Gastroesophageal sphincter (tissue), 4 donors: ENCODE data around the gene PDIA4. TPM values are rescaled to one million over a fixed set of nuclear protein-coding genes. Genes with fewer than 3 reads are reported as not detected.

Experiments
- ATAC-seq: fragments of 150-250 bp; one replicate; pipeline ENCODE4 v1.9.1; 2016; ENCODE audit warnings: mild to moderate bottlenecking, moderate library complexity
- H3K27ac ChIP-seq, 4 donors: fragments of 200-600 bp; sonication (generic) in 3 of 4; 1 replicate in 3 of 4; 2 replicates in 1 of 4; pipeline ENCODE4 v1.5.1; 2016 to 2019
- H3K27me3 ChIP-seq: fragments of 200-600 bp; sonication (generic); one replicate; pipeline ENCODE4 v1.5.1; 2019
- H3K36me3 ChIP-seq, 2 donors: fragments of 200-600 bp; sonication (generic); one replicate each; pipeline ENCODE4 v1.5.1; 2019; ENCODE audit warnings: control low read depth in 1 of 2
- H3K4me1 ChIP-seq, 3 donors: fragments of 200-600 bp; sonication (generic); 1 replicate in 2 of 3; 2 replicates in 1 of 3; pipeline ENCODE4 v1.5.1; 2016 to 2019; ENCODE audit warnings: control low read depth in 2 of 3
- H3K4me3 ChIP-seq, 2 donors: fragments of 200-600 bp; sonication (generic); one replicate each; pipeline ENCODE4 v1.5.1; 2019; ENCODE audit warnings: mild to moderate bottlenecking in 1 of 2, moderate library complexity in 1 of 2
- H3K9me3 ChIP-seq, 3 donors: fragments of 200-600 bp; sonication (generic); one replicate each; pipeline ENCODE4 v1.5.1; 2017 to 2019; ENCODE audit warnings: control low read depth in 2 of 3
- EP300 ChIP-seq: sonication (generic); formaldehyde crosslinking; IDR thresholded peaks from one replicate; pipeline ENCODE4 v1.6.1; 2017; ENCODE audit warnings: antibody characterized with exemption, mild to moderate bottlenecking
- POLR2A ChIP-seq, 2 donors: fragments of 450-650 bp; IDR thresholded peaks; one replicate each; pipeline ENCODE4 v1.6.1; 2017; ENCODE audit warnings: antibody characterized with exemption in 2 of 2, mild to moderate bottlenecking in 2 of 2, moderate library complexity in 1 of 2
- POLR2AphosphoS5 ChIP-seq: sonication (generic); formaldehyde crosslinking; IDR thresholded peaks from one replicate; pipeline ENCODE4 v1.6.1; 2017; ENCODE audit warnings: antibody characterized with exemption
- WGBS, 2 donors: methylation state at CpG; one replicate each; pipeline ENCODE4 v1.1.5; 2018; ENCODE audit warnings: low coverage in 1 of 2; 5-methylcytosine and 5-hydroxymethylcytosine counted together
- total RNA-seq, 4 donors: library from RNA; depleted of rRNA; stranded (reverse); fragments of >200 nt; gene quantifications; one replicate each; pipeline ENCODE4 v1.1.0, GENCODE V29; 2016
- TF ChIP-seq, protein P1 (sequence below), 4 experiments: fragments of 200-600 bp in 2 of 4; fragments of 450-650 bp in 2 of 4; sonication (generic) in 1 of 4; IDR thresholded peaks; one replicate each; pipeline ENCODE4 v1.5.1; 2017 to 2019; ENCODE audit warnings: antibody characterized with exemption in 4 of 4, mild to moderate bottlenecking in 2 of 4, moderate library complexity in 2 of 4

PDIA4 gene
- total RNA-seq, 4 donors from 2014 or later = 25.4 to 81.0 (median 46.5) TPM

DNA sequence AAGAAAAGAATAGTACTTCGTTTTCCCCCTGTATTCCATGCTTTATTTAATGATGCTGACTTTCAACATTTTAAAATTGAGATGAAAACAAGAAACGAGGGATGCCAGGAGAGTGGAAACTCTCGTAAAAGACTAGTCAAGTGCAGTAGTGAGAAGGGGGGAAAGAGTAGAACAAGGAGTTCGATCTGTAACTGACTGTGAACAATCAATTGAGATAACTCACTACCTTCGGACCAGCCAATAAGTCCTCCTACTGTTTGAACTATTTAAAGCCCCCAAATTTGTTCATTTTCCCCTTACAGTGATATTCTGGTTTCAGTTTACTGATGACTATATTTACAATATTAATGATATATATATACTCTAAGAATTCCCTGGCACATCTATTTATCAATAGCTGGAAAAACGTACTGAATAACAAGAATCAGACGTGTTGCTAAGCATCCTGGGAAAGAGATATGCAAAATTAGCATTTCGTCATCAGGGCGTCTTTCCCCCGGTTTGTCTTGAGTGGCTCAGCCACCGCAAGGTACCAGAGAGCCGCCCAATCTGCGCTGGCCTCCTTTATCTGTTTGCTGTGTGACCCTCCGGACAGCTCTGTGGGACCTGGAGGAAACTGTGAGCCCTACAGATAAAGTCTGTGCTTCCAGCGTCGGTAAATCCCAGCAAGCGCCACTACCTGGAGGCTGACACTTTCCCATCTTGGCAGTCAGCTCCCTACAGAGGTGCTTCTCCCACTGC lies 41.1 kb downstream of the PDIA4 start:
- peak overlapping the region; percentile 69 to 98 for H3K4me3 ChIP-seq
- no peaks in the 10 kb centered on the region for H3K9me3 ChIP-seq
- no peaks in the 10 kb centered on the region for H3K36me3 ChIP-seq
- H3K27ac ChIP-seq = peak overlapping the region; percentile 85 to 90 (median 88)
- H3K27me3 ChIP-seq = no peaks in the 10 kb centered on the region
- 1 to 2% methylated on average over 10 to 14 of the region's 17 CpGs for WGBS, 2 donors
- TF ChIP-seq, protein P1, sequence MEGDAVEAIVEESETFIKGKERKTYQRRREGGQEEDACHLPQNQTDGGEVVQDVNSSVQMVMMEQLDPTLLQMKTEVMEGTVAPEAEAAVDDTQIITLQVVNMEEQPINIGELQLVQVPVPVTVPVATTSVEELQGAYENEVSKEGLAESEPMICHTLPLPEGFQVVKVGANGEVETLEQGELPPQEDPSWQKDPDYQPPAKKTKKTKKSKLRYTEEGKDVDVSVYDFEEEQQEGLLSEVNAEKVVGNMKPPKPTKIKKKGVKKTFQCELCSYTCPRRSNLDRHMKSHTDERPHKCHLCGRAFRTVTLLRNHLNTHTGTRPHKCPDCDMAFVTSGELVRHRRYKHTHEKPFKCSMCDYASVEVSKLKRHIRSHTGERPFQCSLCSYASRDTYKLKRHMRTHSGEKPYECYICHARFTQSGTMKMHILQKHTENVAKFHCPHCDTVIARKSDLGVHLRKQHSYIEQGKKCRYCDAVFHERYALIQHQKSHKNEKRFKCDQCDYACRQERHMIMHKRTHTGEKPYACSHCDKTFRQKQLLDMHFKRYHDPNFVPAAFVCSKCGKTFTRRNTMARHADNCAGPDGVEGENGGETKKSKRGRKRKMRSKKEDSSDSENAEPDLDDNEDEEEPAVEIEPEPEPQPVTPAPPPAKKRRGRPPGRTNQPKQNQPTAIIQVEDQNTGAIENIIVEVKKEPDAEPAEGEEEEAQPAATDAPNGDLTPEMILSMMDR (IDR thresholded peaks at IDR 0.05) = no peak
- TF ChIP-seq EP300 = no peak
- peak; percentile 2 for TF ChIP-seq POLR2AphosphoS5
- peaks cover 4 to 52% (median 11%) of the 10 kb centered on the region in 3 donors for H3K4me1 ChIP-seq
- peak; percentile 94 for ATAC-seq

DNA sequence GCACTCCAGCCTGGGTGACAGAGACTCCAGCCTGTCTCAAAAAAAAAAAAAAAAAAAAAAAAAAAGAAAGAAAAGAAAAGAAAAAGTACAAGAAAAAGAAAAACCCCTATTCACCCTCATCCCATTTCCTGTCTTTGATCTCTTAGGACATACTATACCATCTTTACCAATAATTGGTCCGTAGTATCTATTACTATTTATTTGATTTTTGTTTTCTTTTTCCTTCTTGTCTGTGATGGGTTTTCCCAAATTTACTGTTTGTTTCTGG lies 41.6 kb downstream of the PDIA4 start:
- H3K36me3 ChIP-seq = no peaks in the 10 kb centered on the region
- ATAC-seq = no peak
- peak overlapping the region; percentile 85 to 90 (median 88) for H3K27ac ChIP-seq
- no peaks in the 10 kb centered on the region for H3K27me3 ChIP-seq
- no peak for TF ChIP-seq EP300
- TF ChIP-seq, protein P1 (IDR thresholded peaks at IDR 0.05) = no peak
- no peak for TF ChIP-seq POLR2AphosphoS5
- no peak for TF ChIP-seq POLR2A (IDR thresholded peaks at IDR 0.05)
- H3K4me1 ChIP-seq = peaks cover 4 to 52% (median 11%) of the 10 kb centered on the region in 3 donors
- no peaks in the 10 kb centered on the region for H3K9me3 ChIP-seq
- 18 to 38% methylated on average over 1 of the region's 1 CpG for WGBS, 2 donors
- H3K4me3 ChIP-seq = peak overlapping the region in 1 of 2 donors; percentile 69

DNA sequence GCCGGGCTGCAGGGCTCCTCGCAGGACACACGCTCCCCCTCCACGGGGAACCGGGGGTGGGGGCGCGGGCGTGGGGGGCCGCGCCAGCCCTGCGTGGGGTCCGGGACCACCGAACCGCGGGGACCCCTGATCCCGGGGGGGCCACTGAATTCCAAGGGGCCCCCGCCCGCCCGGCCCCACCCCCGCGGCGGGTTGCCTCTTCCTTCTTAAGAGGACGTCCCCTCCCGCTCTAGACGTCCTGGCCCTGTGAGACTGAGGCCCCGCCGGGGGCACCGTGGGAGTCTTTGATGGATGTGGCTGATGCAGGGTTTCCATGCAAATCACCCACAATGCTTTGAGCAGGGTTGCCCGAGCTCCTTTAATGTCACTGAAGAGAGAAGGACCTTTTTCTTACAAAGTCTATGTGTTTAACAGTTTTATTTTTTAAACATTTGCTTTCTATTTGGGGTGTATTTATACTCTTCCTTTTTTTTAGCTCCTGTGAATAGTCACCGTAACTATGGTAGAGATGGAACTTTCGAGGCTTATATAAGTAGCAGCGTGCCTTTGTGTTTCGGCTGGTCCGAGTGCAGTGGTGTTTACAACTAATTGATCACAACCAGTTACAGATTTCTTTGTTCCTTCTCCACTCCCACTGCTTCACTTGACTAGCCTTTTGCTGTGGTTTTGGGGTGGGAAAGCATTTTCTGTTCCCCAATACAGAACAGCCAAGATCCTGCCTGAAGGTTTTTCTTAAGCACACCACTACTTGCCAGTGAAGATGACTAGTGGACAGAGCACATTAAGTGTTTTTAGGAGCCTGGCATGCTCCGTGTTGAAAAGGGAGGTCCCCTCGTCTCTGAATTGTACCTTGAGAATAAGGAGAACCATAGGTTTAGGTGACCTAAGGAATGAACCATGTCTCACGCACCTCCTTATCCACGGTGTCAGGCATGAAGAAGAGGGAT lies 44.8 kb downstream of the PDIA4 start:
- WGBS, 2 donors = 0% methylated on average over 10 to 12 of the region's 38 CpGs
- H3K27me3 ChIP-seq = peaks cover 2% of the 10 kb centered on the region
- H3K4me3 ChIP-seq = peak overlapping the region; percentile 70 to 75
- TF ChIP-seq, protein P1 (IDR thresholded peaks at IDR 0.05) = no peak
- TF ChIP-seq POLR2A (IDR thresholded peaks at IDR 0.05) (no peak), EP300 (no peak), POLR2AphosphoS5 (no peak)
- H3K9me3 ChIP-seq = no peaks in the 10 kb centered on the region
- H3K27ac ChIP-seq = peak overlapping the region in 3 of 4 donors; percentile 53 to 72 (median 64)
- no peaks in the 10 kb centered on the region for H3K36me3 ChIP-seq
- H3K4me1 ChIP-seq = peaks cover 4 to 49% (median 11%) of the 10 kb centered on the region in 3 donors
- peak; percentile 45 for ATAC-seq

DNA sequence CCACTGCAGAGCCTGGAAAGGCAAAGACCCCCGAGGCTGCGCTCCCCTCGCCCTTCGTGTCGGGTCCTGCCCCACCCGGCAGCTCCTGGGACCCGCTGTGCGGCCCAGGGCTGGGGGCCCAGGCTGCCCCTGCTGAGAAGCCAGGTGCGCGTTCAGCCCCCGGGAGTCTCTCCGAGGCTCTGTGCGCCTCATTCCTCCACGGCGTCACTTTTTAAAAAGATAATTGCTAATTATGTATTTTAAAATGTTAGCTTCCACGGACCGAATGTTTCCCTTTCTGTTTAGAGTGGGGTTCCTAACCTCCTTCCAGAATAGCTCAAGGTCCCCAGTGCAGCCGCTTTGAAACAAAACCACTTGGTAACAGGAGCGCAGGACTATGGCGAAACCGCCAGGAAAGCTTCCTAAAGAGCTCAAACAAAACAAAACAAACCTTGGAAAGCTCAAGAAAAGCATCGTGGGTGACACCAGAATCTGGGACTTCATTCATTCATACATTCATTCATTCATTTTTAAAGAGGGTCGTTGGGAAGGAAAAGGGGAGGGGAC lies 45.6 kb downstream of the PDIA4 start:
- WGBS, 2 donors = 1 to 2% methylated on average over 13 to 17 of the region's 23 CpGs
- peaks cover 7% of the 10 kb centered on the region for H3K27me3 ChIP-seq
- TF ChIP-seq, protein P1 (IDR thresholded peaks at IDR 0.05) = no peak
- no peak for TF ChIP-seq EP300
- no peak for TF ChIP-seq POLR2A (IDR thresholded peaks at IDR 0.05)
- TF ChIP-seq POLR2AphosphoS5 = no peak
- peak overlapping the region in 3 of 4 donors; percentile 53 to 72 (median 64) for H3K27ac ChIP-seq
- H3K4me3 ChIP-seq = peak overlapping the region; percentile 70 to 75
- no peak for ATAC-seq
- H3K4me1 ChIP-seq = peaks cover 4 to 41% (median 11%) of the 10 kb centered on the region in 3 donors
- H3K9me3 ChIP-seq = no peaks in the 10 kb centered on the region
- no peaks in the 10 kb centered on the region for H3K36me3 ChIP-seq
